MCF 10A (cell line): ENCODE data around the gene DTX3. TPM values are rescaled to one million over a fixed set of nuclear protein-coding genes. Genes with fewer than 3 reads are reported as not detected.
A peak's percentile ranks its signal among the peaks of the same experiment; 100 is the strongest.
"Not testable (repeated sequence)": the region's sequence is repeated elsewhere in the genome, so short reads cannot be mapped to it uniquely, and the experiment has no call there.

Source experiments
- BruUV-seq: library from RNA; stranded (reverse); fragments of 400-500 nt; replicated peaks from 2 replicates; lab custom pipeline; 2021; lab: Mats Ljungman, UMichigan
- CTCF ChIA-PET: fragments of 300-600 bp; sonication (Branson Sonifier 250); formaldehyde crosslinking; extraction: SDS; loops from one replicate; lab custom pipeline; 2021; ENCODE audit warnings: antibody characterized with exemption, inconsistent platforms; lab: Yijun Ruan, JAX
- POLR2A ChIA-PET: fragments of 300-600, 350-650 bp; sonication (Branson Sonifier 250); formaldehyde crosslinking; extraction: SDS; loops from one replicate; lab custom pipeline; 2020; ENCODE audit warnings: antibody characterized with exemption, inconsistent platforms; lab: Yijun Ruan, JAX
- DNase-seq: peaks from one replicate; pipeline ENCODE4 v3.0.0-alpha.2; 2018; ENCODE audit not compliant: unreplicated experiment
- H3K27ac Mint-ChIP-seq: one replicate; pipeline ENCODE4 v1.8.0; 2022; ENCODE audit warnings: mild to moderate bottlenecking, low read depth, mixed read lengths; ENCODE audit not compliant: unreplicated experiment
- H3K27me3 Mint-ChIP-seq: one replicate; pipeline ENCODE4 v1.8.0; 2022; ENCODE audit warnings: mixed read lengths; ENCODE audit not compliant: insufficient read depth, unreplicated experiment
- H3K36me3 Mint-ChIP-seq: one replicate; pipeline ENCODE4 v1.8.0; 2022; ENCODE audit warnings: mild to moderate bottlenecking, moderate library complexity, mixed read lengths; ENCODE audit not compliant: insufficient read depth, unreplicated experiment
- H3K4me1 Mint-ChIP-seq: one replicate; pipeline ENCODE4 v1.8.0; 2022; ENCODE audit warnings: mixed read lengths; ENCODE audit not compliant: insufficient read depth, unreplicated experiment
- H3K4me3 Mint-ChIP-seq: one replicate; pipeline ENCODE4 v1.8.0; 2022; ENCODE audit warnings: mild to moderate bottlenecking, moderate library complexity, mixed read lengths; ENCODE audit not compliant: unreplicated experiment
- H3K9me3 Mint-ChIP-seq: one replicate; pipeline ENCODE4 v1.8.0; 2022; ENCODE audit warnings: mixed read lengths; ENCODE audit not compliant: unreplicated experiment
- CTCF ChIP-seq: fragments of 200-600 bp; IDR thresholded peaks from one replicate; pipeline ENCODE4 v1.8.0; 2022; ENCODE audit warnings: antibody characterized with exemption, mild to moderate bottlenecking; ENCODE audit not compliant: unreplicated experiment
- intact Hi-C: fragments of 100-400 bp; cut with micrococcal nuclease; formaldehyde crosslinking; loops from 2 replicates; pipeline ENCODE4 v1.14.1; 2022
- total RNA-seq: library from RNA; stranded (reverse); gene quantifications from 2 replicates; pipeline ENCODE4 v1.2.3, GENCODE V29; 2022

DTX3 gene
- total RNA-seq, 1 experiment from 2014 or later = 2.0 TPM

GRCh38 chr12:57616383-57617101 lies 11.9 kb downstream of the DTX3 start:
- no peak overlapping the region for H3K4me3 Mint-ChIP-seq
- no peak overlapping the region for H3K27ac Mint-ChIP-seq
- no peaks in the 10 kb centered on the region for H3K9me3 Mint-ChIP-seq
- no peak for TF ChIP-seq CTCF
- CTCF ChIA-PET = interaction anchor here (0.6 to 1.4 kb wide), 2 partner anchors 32 to 42 kb away, joined by 3 to 4 read pairs; no protein-coding TSS in a partner anchor
- BruUV-seq = no TSS peak
- DNase-seq = peak; percentile 55
- no peaks in the 10 kb centered on the region for H3K36me3 Mint-ChIP-seq
- POLR2A ChIA-PET = interaction anchor here (0.5 to 2.0 kb wide), 4 partner anchors 10 to 128 kb away, joined by 4 to 5 read pairs (median 4); partner anchors contain the start of genes PIP4K2C and TSPAN31
- no peaks in the 10 kb centered on the region for H3K4me1 Mint-ChIP-seq
- H3K27me3 Mint-ChIP-seq = peaks cover 40% of the 10 kb centered on the region
- intact Hi-C loops = no loop called here

GRCh38 chr12:57617942-57618341 lies 13.3 kb downstream of the DTX3 start:
- intact Hi-C loops = no loop called here
- DNase-seq = no peak
- no TSS peak for BruUV-seq
- ChIA-PET CTCF (interaction anchor here (1.0 to 1.3 kb wide), 3 partner anchors 13 to 157 kb away, joined by 3 to 6 read pairs (median 4); partner anchors contain the start of gene B4GALNT1), POLR2A (interaction anchor here (2.0 kb wide), 1 partner anchor 12 kb away, joined by 5 read pairs; no protein-coding TSS in a partner anchor)
- no peak overlapping the region for H3K27ac Mint-ChIP-seq
- H3K36me3 Mint-ChIP-seq = no peaks in the 10 kb centered on the region
- H3K4me3 Mint-ChIP-seq = no peak overlapping the region
- TF ChIP-seq CTCF = no peak
- peaks cover 54% of the 10 kb centered on the region for H3K27me3 Mint-ChIP-seq
- peaks cover 5% of the 10 kb centered on the region for H3K4me1 Mint-ChIP-seq
- no peaks in the 10 kb centered on the region for H3K9me3 Mint-ChIP-seq

GRCh38 chr12:57618431-57618830 lies 13.8 kb downstream of the DTX3 start:
- intact Hi-C loops, H3K27ac Mint-ChIP-seq, H3K4me1 Mint-ChIP-seq, H3K9me3 Mint-ChIP-seq, BruUV-seq, H3K4me3 Mint-ChIP-seq, POLR2A ChIA-PET, H3K36me3 Mint-ChIP-seq, DNase-seq: not testable (repeated sequence)
- CTCF ChIA-PET = interaction anchor here (1.1 to 1.3 kb wide), 2 partner anchors 13 to 14 kb away, joined by 3 to 6 read pairs; partner anchors contain the start of gene B4GALNT1
- H3K27me3 Mint-ChIP-seq = peaks cover 58% of the 10 kb centered on the region

GRCh38 chr12:57618966-57619433 lies 14.4 kb downstream of the DTX3 start:
- H3K4me3 Mint-ChIP-seq = no peak overlapping the region
- no peak overlapping the region for H3K27ac Mint-ChIP-seq
- H3K4me1 Mint-ChIP-seq = peaks cover 5% of the 10 kb centered on the region
- POLR2A ChIA-PET = no interaction called here
- no peak for DNase-seq
- TF ChIP-seq CTCF = no peak
- no peaks in the 10 kb centered on the region for H3K9me3 Mint-ChIP-seq
- CTCF ChIA-PET = interaction anchor here (0.6 to 4.2 kb wide), 5 partner anchors 12 to 51 kb away, joined by 3 to 72 read pairs (median 3); partner anchors contain the start of gene B4GALNT1
- intact Hi-C loops = no loop called here
- H3K27me3 Mint-ChIP-seq = peaks cover 64% of the 10 kb centered on the region
- no peaks in the 10 kb centered on the region for H3K36me3 Mint-ChIP-seq
- BruUV-seq = no TSS peak
